Hepatocyte (in vitro differentiated cells): ENCODE data around the gene NTRK3. TPM values are rescaled to one million over a fixed set of nuclear protein-coding genes. Genes with fewer than 3 reads are reported as not detected.

Source experiments
- DNase-seq: peaks from one replicate; pipeline ENCODE4 v3.0.0-alpha.2; 2016; ENCODE audit warnings: low spot score
- H2AFZ ChIP-seq: fragments of 200-600 bp; sonication (generic); 2 replicates; pipeline ENCODE4 v1.6.0; 2016; ENCODE audit warnings: antibody characterized with exemption, mild to moderate bottlenecking
- H3K27ac ChIP-seq: fragments of 200-600 bp; sonication (generic); 2 replicates; pipeline ENCODE4 v1.5.1; 2016; ENCODE audit warnings: mild to moderate bottlenecking
- H3K27me3 ChIP-seq: fragments of 200-600 bp; sonication (generic); 2 replicates; pipeline ENCODE4 v1.6.1; 2016
- H3K36me3 ChIP-seq: fragments of 200-600 bp; sonication (generic); replicated peaks from 2 replicates; pipeline ENCODE4 v1.5.1; 2016; ENCODE audit warnings: low read depth; ENCODE audit not compliant: insufficient read depth
- H3K4me1 ChIP-seq: fragments of 200-600 bp; sonication (generic); 2 replicates; pipeline ENCODE4 v1.5.1; 2016; ENCODE audit warnings: mild to moderate bottlenecking, moderate library complexity; ENCODE audit not compliant: insufficient read depth
- H3K4me2 ChIP-seq: fragments of 200-600 bp; sonication (generic); 2 replicates; pipeline ENCODE4 v1.6.0; 2016
- H3K4me3 ChIP-seq: fragments of 200-600 bp; sonication (generic); 2 replicates; pipeline ENCODE4 v1.5.1; 2016; ENCODE audit warnings: mild to moderate bottlenecking
- H3K79me2 ChIP-seq: fragments of 200-600 bp; sonication (generic); 2 replicates; pipeline ENCODE4 v1.6.0; 2017; ENCODE audit warnings: mild to moderate bottlenecking
- H3K9me2 ChIP-seq: fragments of 200-600 bp; sonication (generic); replicated peaks from 2 replicates; pipeline ENCODE4 v1.6.0; 2017; ENCODE audit warnings: mild to moderate bottlenecking; ENCODE audit not compliant: insufficient read depth
- H3K9me3 ChIP-seq: fragments of 200-600 bp; sonication (generic); 2 replicates; pipeline ENCODE4 v1.5.1; 2016; ENCODE audit warnings: low read depth, mild to moderate bottlenecking
- H4K20me1 ChIP-seq: fragments of 200-600 bp; sonication (generic); 2 replicates; pipeline ENCODE4 v1.6.0; 2016; ENCODE audit warnings: mild to moderate bottlenecking; ENCODE audit not compliant: insufficient read depth, poor library complexity, severe bottlenecking
- CTCF ChIP-seq: fragments of 200-600 bp; sonication (generic); IDR thresholded peaks from 2 replicates; pipeline ENCODE4 v1.5.1; 2016; ENCODE audit warnings: antibody characterized with exemption, mild to moderate bottlenecking; ENCODE audit not compliant: poor library complexity
- EZH2 ChIP-seq: fragments of 200-600 bp; sonication (generic); IDR thresholded peaks from 2 replicates; pipeline ENCODE4 v1.6.1; 2016; ENCODE audit warnings: antibody characterized with exemption, mild to moderate bottlenecking, borderline replicate concordance
- EZH2phosphoT487 ChIP-seq: fragments of 200-600 bp; sonication (generic); IDR thresholded peaks from one replicate; pipeline ENCODE4 v1.6.1; 2018; ENCODE audit warnings: antibody characterized with exemption, mild to moderate bottlenecking, low read depth, moderate library complexity; ENCODE audit not compliant: unreplicated experiment, severe bottlenecking
- WGBS: methylation state at CpG from one replicate; pipeline ENCODE4 v1.1.6; 2016; ENCODE audit warnings: low lambda C conversion rate; ENCODE audit errors: missing lambda C conversion rate; 5-methylcytosine and 5-hydroxymethylcytosine counted together
- polyA plus RNA-seq: library from polyadenylated mRNA; unstranded; fragments of >200 nt; fragmentation: Nextera tagmentation; extraction: Ambion mirVana; gene quantifications from 2 replicates; pipeline ENCODE4 v1.2.1, GENCODE V29; 2016
- total RNA-seq: library from RNA; depleted of rRNA; stranded (reverse); fragments of >200 nt; gene quantifications from 2 replicates; pipeline ENCODE4 v1.2.3, GENCODE V29; 2014

Gene NTRK3
- total and polyA plus RNA-seq, 2 experiments from 2014 or later: 4.9 to 5.6 TPM

GRCh38 chr15:88257311-88258092, 963 bp upstream of the NTRK3 start:
- H4K20me1 ChIP-seq: no peaks in the 10 kb centered on the region
- peak; percentile 22 for DNase-seq
- peak overlapping the region; percentile 96 for H3K4me2 ChIP-seq
- H3K36me3 ChIP-seq: no peaks in the 10 kb centered on the region
- H2AFZ ChIP-seq: peak overlapping the region; percentile 40
- 2% methylated on average over 49 of the region's 49 CpGs for WGBS
- peak overlapping the region; percentile 52 for H3K4me3 ChIP-seq
- no peaks in the 10 kb centered on the region for H3K9me2 ChIP-seq
- H3K27ac ChIP-seq: no peak overlapping the region
- TF ChIP-seq CTCF (no peak), EZH2 (peak; percentile 84), EZH2phosphoT487 (peak; percentile 37)
- H3K4me1 ChIP-seq: peaks cover 11% of the 10 kb centered on the region
- H3K9me3 ChIP-seq: no peaks in the 10 kb centered on the region
- H3K79me2 ChIP-seq: no peaks in the 10 kb centered on the region
- H3K27me3 ChIP-seq: peaks cover 77% of the 10 kb centered on the region

- Histone ChIP-seq H3K9me3 (no peaks in the 10 kb centered on the region), H3K27me3 (peaks cover 67% of the 10 kb centered on the region), H3K4me3 (no peak overlapping the region), H2AFZ (no peak overlapping the region), H3K9me2 (no peaks in the 10 kb centered on the region), H3K36me3 (no peaks in the 10 kb centered on the region), H3K27ac (no peak overlapping the region), H4K20me1 (no peaks in the 10 kb centered on the region), H3K79me2 (no peaks in the 10 kb centered on the region), H3K4me2 (peak overlapping the region; percentile 96), H3K4me1 (peaks cover 11% of the 10 kb centered on the region)
- DNase-seq: peak; percentile 85
- no peak for TF ChIP-seq EZH2phosphoT487
- TF ChIP-seq EZH2: peak; percentile 81
- WGBS: 2% methylated on average over 42 of the region's 58 CpGs
Observed at GRCh38 chr15:88255484-88256278, 858 bp downstream of the NTRK3 start.

GRCh38 chr15:88255087-88255483, 1.5 kb downstream of the NTRK3 start:
- Histone ChIP-seq H3K36me3 (no peaks in the 10 kb centered on the region), H3K4me3 (no peak overlapping the region), H4K20me1 (no peaks in the 10 kb centered on the region), H3K9me2 (no peaks in the 10 kb centered on the region), H3K4me1 (peaks cover 11% of the 10 kb centered on the region), H3K79me2 (no peaks in the 10 kb centered on the region), H3K27me3 (peaks cover 66% of the 10 kb centered on the region), H2AFZ (no peak overlapping the region), H3K9me3 (no peaks in the 10 kb centered on the region), H3K4me2 (peak overlapping the region; percentile 96), H3K27ac (no peak overlapping the region)
- TF ChIP-seq EZH2phosphoT487: no peak
- TF ChIP-seq CTCF: no peak
- no peak for TF ChIP-seq EZH2
- DNase-seq: no peak
- WGBS: 6% methylated on average over 23 of the region's 23 CpGs

- Histone ChIP-seq H4K20me1 (no peaks in the 10 kb centered on the region), H3K4me2 (no peak overlapping the region), H3K9me2 (no peaks in the 10 kb centered on the region), H3K4me3 (no peak overlapping the region), H3K27ac (no peak overlapping the region), H3K9me3 (no peaks in the 10 kb centered on the region), H3K27me3 (peaks cover 39% of the 10 kb centered on the region), H3K79me2 (no peaks in the 10 kb centered on the region), H3K4me1 (peaks cover 9% of the 10 kb centered on the region), H2AFZ (no peak overlapping the region), H3K36me3 (no peaks in the 10 kb centered on the region)
- 90% methylated on average over 7 of the region's 7 CpGs for WGBS
- no peak for DNase-seq
- no peak for TF ChIP-seq EZH2
- no peak for TF ChIP-seq CTCF
- no peak for TF ChIP-seq EZH2phosphoT487
Observed at GRCh38 chr15:88252441-88252840, 4.1 kb downstream of the NTRK3 start.
